T-cell (primary cell): Measurements from ENCODE around the gene FAM187B. TPM values are rescaled to one million over a fixed set of nuclear protein-coding genes. Genes with fewer than 3 reads are reported as not detected.

Source experiments
- ATAC-seq, 4 experiments: fragments of 200-7000 bp in 3 of 4; fragments of 150-1000 bp in 1 of 4; cut with Tn5 transposase; replicated peaks in 1 of 4; 1 replicate in 3 of 4; 2 replicates in 1 of 4; pipeline ENCODE4 v1.10.0; 2021; ENCODE audit warnings: moderate library complexity in 3 of 4, mild to moderate bottlenecking in 2 of 4, moderate number of reproducible peaks in 1 of 4
- CTCF ChIA-PET, 2 donors: fragments of 300-600 bp; sonication (Branson Sonifier 250); formaldehyde crosslinking; loops; one replicate each; lab custom pipeline; 2022; ENCODE audit warnings: antibody characterized with exemption in 2 of 2; lab: Charles Lee
- POLR2A ChIA-PET, 2 donors: fragments of 300-600 bp; sonication (Branson Sonifier 250); formaldehyde crosslinking; loops; one replicate each; lab custom pipeline; 2022; ENCODE audit warnings: antibody characterized with exemption in 2 of 2; lab: Charles Lee
- DNase-seq, 35 experiments: peaks; one replicate each; pipeline versions ENCODE4 v3.0.0 to v3.0.0-alpha.2; 2013 to 2023
- H3K27ac ChIP-seq: one replicate; pipeline ENCODE4 v1.5.1; 2013; ENCODE audit warnings: low read length
- H3K27me3 ChIP-seq, 2 experiments: replicated peaks in 1 of 2; 1 replicate in 1 of 2; 2 replicates in 1 of 2; pipeline versions ENCODE4 v1.6.1 to v1.7.0; 2013; ENCODE audit warnings: low read length in 1 of 2, mixed read lengths in 1 of 2; ENCODE audit not compliant: control insufficient read depth in 2 of 2, insufficient read depth in 2 of 2; ENCODE audit errors: extremely low read depth in 1 of 2
- H3K36me3 ChIP-seq, 2 donors: 1 replicate in 1 of 2; 2 replicates in 1 of 2; pipeline versions ENCODE4 v1.6.1 to v1.7.0; 2013; ENCODE audit warnings: low read length in 1 of 2; ENCODE audit not compliant: control insufficient read depth in 2 of 2, insufficient read depth in 1 of 2; ENCODE audit errors: extremely low read depth in 1 of 2
- H3K4me1 ChIP-seq, 2 experiments: 1 replicate in 1 of 2; 2 replicates in 1 of 2; pipeline versions ENCODE4 v1.6.1 to v1.7.0; 2013; ENCODE audit warnings: low read length in 2 of 2, mixed read lengths in 1 of 2; ENCODE audit not compliant: insufficient read depth in 2 of 2, control insufficient read depth in 1 of 2; ENCODE audit errors: extremely low read depth in 1 of 2
- H3K4me3 ChIP-seq, 2 donors: 1 replicate in 1 of 2; 2 replicates in 1 of 2; pipeline versions ENCODE4 v1.5.1 to v1.7.0; 2013; ENCODE audit warnings: mild to moderate bottlenecking in 2 of 2, low read length in 1 of 2, moderate library complexity in 1 of 2; ENCODE audit not compliant: control insufficient read depth in 1 of 2; ENCODE audit errors: extremely low read depth in 1 of 2
- H3K9me3 ChIP-seq: 2 replicates; pipeline ENCODE4 v1.7.0; 2013
- H3K27ac Mint-ChIP-seq, 2 donors: one replicate each; pipeline ENCODE4 v1.8.0; 2020 to 2021; ENCODE audit warnings: mild to moderate bottlenecking in 2 of 2, mixed read lengths in 2 of 2
- H3K27me3 Mint-ChIP-seq, 2 donors: one replicate each; pipeline ENCODE4 v1.8.0; 2021 to 2022; ENCODE audit warnings: mixed read lengths in 2 of 2
- H3K36me3 Mint-ChIP-seq: one replicate; pipeline ENCODE4 v1.8.0; 2021; ENCODE audit warnings: mixed read lengths
- H3K4me1 Mint-ChIP-seq, 3 donors: one replicate each; pipeline ENCODE4 v1.8.0; 2020 to 2022; ENCODE audit warnings: mixed read lengths in 3 of 3, mild to moderate bottlenecking in 1 of 3
- H3K4me3 Mint-ChIP-seq, 3 donors: one replicate each; pipeline ENCODE4 v1.8.0; 2020 to 2022; ENCODE audit warnings: mild to moderate bottlenecking in 3 of 3, mixed read lengths in 3 of 3, moderate library complexity in 3 of 3
- H3K9me3 Mint-ChIP-seq, 3 donors: one replicate each; pipeline ENCODE4 v1.8.0; 2020 to 2022; ENCODE audit warnings: mixed read lengths in 3 of 3
- WGBS: methylation state at CpG from one replicate; pipeline ENCODE4 v1.1.5; 2013; ENCODE audit warnings: missing lambda C conversion rate; ENCODE audit not compliant: insufficient coverage; 5-methylcytosine and 5-hydroxymethylcytosine counted together
- total RNA-seq, 35 experiments: library from RNA in 6 of 35; stranded (reverse) in 6 of 35; fragments of 120-200 nt in 1 of 35; gene quantifications; one replicate each; pipeline versions ENCODE4 v1.2.1 to v1.2.4 and lab custom pipeline; 2013 to 2026

The FAM187B gene
- total RNA-seq, 5 donors from 2014 or later (not counting 1 experiment from before 2014, with no cell fraction given): not detected

GRCh38 chr19:35272122-35272719, 43.7 kb upstream of the FAM187B start:
- no peak for ATAC-seq
- DNase-seq: peak in 1 of 35 experiments; percentile 26
- Mint-ChIP-seq H3K4me1 (peaks cover 29 to 40% (median 39%) of the 10 kb centered on the region in 3 donors), H3K36me3 (peaks cover 43% of the 10 kb centered on the region), H3K27me3 (no peaks in the 10 kb centered on the region), H3K4me3 (no peak overlapping the region), H3K9me3 (no peaks in the 10 kb centered on the region), H3K27ac (peak overlapping the region; percentile 4 to 8)
- H3K4me3 ChIP-seq: no peak overlapping the region
- H3K27me3 ChIP-seq: no peaks in the 10 kb centered on the region
- POLR2A ChIA-PET: no interaction called here
- H3K4me1 ChIP-seq: peaks cover 0 to 21% of the 10 kb centered on the region in 2 experiments
- H3K9me3 ChIP-seq: no peaks in the 10 kb centered on the region
- peaks cover 13 to 59% of the 10 kb centered on the region in 2 donors for H3K36me3 ChIP-seq
- no peak overlapping the region for H3K27ac ChIP-seq
- CTCF ChIA-PET: no interaction called here
- WGBS: 90% methylated on average over 16 of the region's 16 CpGs

- H3K27ac ChIP-seq: no peak overlapping the region
Observed at GRCh38 chr19:35271546-35271945, 43.0 kb upstream of the FAM187B start.

GRCh38 chr19:35270381-35270811, 41.9 kb upstream of the FAM187B start:
- no peaks in the 10 kb centered on the region for H3K9me3 Mint-ChIP-seq
- ChIA-PET CTCF (interaction anchor here in 1 of 2 donors (0.9 kb wide), 1 partner anchor 12 kb away, joined by 3 read pairs; no protein-coding TSS in a partner anchor), POLR2A (interaction anchor here in 1 of 2 donors (0.7 kb wide), 1 partner anchor 18 kb away, joined by 3 read pairs; no protein-coding TSS in a partner anchor)
- no peaks in the 10 kb centered on the region for H3K9me3 ChIP-seq
- 93% methylated on average over 13 of the region's 16 CpGs for WGBS
- H3K4me1 ChIP-seq: peaks cover 5 to 39% of the 10 kb centered on the region in 2 experiments
- H3K36me3 Mint-ChIP-seq: peaks cover 29% of the 10 kb centered on the region
- H3K4me3 Mint-ChIP-seq: peak overlapping the region; percentile 68 to 70 (median 68)
- no peak overlapping the region for H3K27ac ChIP-seq
- peak overlapping the region; percentile 45 to 74 for H3K27ac Mint-ChIP-seq
- ATAC-seq (no peak), DNase-seq (no peak)
- H3K36me3 ChIP-seq: peaks cover 13 to 47% of the 10 kb centered on the region in 2 donors
- peaks cover 40 to 47% (median 47%) of the 10 kb centered on the region in 3 donors for H3K4me1 Mint-ChIP-seq
- H3K27me3 ChIP-seq: no peaks in the 10 kb centered on the region
- H3K4me3 ChIP-seq: no peak overlapping the region
- H3K27me3 Mint-ChIP-seq: no peaks in the 10 kb centered on the region

More at GRCh38 chr19:35271546-35271945, 43.0 kb upstream of the FAM187B start:
- ATAC-seq: no peak
- H3K4me3 Mint-ChIP-seq: peak overlapping the region in 2 of 3 donors; percentile 31 to 47
- H3K9me3 Mint-ChIP-seq: no peaks in the 10 kb centered on the region
- H3K27me3 Mint-ChIP-seq: no peaks in the 10 kb centered on the region
- Histone ChIP-seq H3K9me3 (no peaks in the 10 kb centered on the region), H3K27me3 (no peaks in the 10 kb centered on the region), H3K36me3 (peaks cover 13 to 53% of the 10 kb centered on the region in 2 donors), H3K4me1 (peaks cover 2 to 28% of the 10 kb centered on the region in 2 experiments), H3K4me3 (no peak overlapping the region)
- 100% methylated on average over 3 of the region's 7 CpGs for whole genome bisulfite sequencing
- H3K36me3 Mint-ChIP-seq: peaks cover 36% of the 10 kb centered on the region
- peak overlapping the region in 1 of 2 donors; percentile 34 for H3K27ac Mint-ChIP-seq
- POLR2A ChIA-PET: no interaction called here
- no peak for DNase-seq
- peaks cover 32 to 40% (median 35%) of the 10 kb centered on the region in 3 donors for H3K4me1 Mint-ChIP-seq
- CTCF ChIA-PET: no interaction called here

GRCh38 chr19:35269438-35270117, 41.0 kb upstream of the FAM187B start:
- H3K27me3 ChIP-seq: no peaks in the 10 kb centered on the region
- peaks cover 47 to 53% (median 47%) of the 10 kb centered on the region in 3 donors for H3K4me1 Mint-ChIP-seq
- H3K4me3 ChIP-seq: peak overlapping the region; percentile 20 to 26
- peak overlapping the region; percentile 68 to 77 (median 70) for H3K4me3 Mint-ChIP-seq
- H3K27ac Mint-ChIP-seq: peak overlapping the region; percentile 44 to 72
- ChIA-PET CTCF (interaction anchor here in 1 of 2 donors (0.6 to 0.9 kb wide), 2 partner anchors 11 to 136 kb away, joined by 3 read pairs; no protein-coding TSS in a partner anchor), POLR2A (no interaction called here)
- H3K9me3 Mint-ChIP-seq: no peaks in the 10 kb centered on the region
- H3K27me3 Mint-ChIP-seq: no peaks in the 10 kb centered on the region
- H3K36me3 Mint-ChIP-seq: peaks cover 30% of the 10 kb centered on the region
- DNase-seq (peak; percentile 47 to 86 (median 66)), ATAC-seq (peak; percentile 51 to 62 (median 56))
- no peak overlapping the region for H3K27ac ChIP-seq
- peaks cover 13 to 44% of the 10 kb centered on the region in 2 donors for H3K36me3 ChIP-seq
- no peaks in the 10 kb centered on the region for H3K9me3 ChIP-seq
- peaks cover 5 to 46% of the 10 kb centered on the region in 2 experiments for H3K4me1 ChIP-seq
- 3% methylated on average over 57 of the region's 66 CpGs for WGBS

GRCh38 chr19:35268536-35269437, 40.2 kb upstream of the FAM187B start, which contains the start of gene USF2:
Gene USF2 (plus strand): TSS chr19:35268962. CDS start chr19:35269102, 140 bp downstream.
- peak; percentile 43 to 57 (median 46) for ATAC-seq
- H3K9me3 ChIP-seq: no peaks in the 10 kb centered on the region
- DNase-seq: peak in 34 of 35 experiments; percentile 40 to 83 (median 59)
- H3K27me3 Mint-ChIP-seq: no peaks in the 10 kb centered on the region
- no peaks in the 10 kb centered on the region for H3K27me3 ChIP-seq
- H3K4me1 Mint-ChIP-seq: peaks cover 46 to 52% (median 47%) of the 10 kb centered on the region in 3 donors
- peak within 1 kb of the TSS; percentile 95 to 99 for H3K27ac Mint-ChIP-seq
- peaks cover 13 to 38% of the 10 kb centered on the region in 2 donors for H3K36me3 ChIP-seq
- no peaks in the 10 kb centered on the region for H3K9me3 Mint-ChIP-seq
- ChIA-PET POLR2A (interaction anchor here in 1 of 2 donors (0.5 to 0.7 kb wide), 4 partner anchors 11 to 1973 kb away, joined by 3 to 5 read pairs (median 4); no protein-coding TSS in a partner anchor), CTCF (interaction anchor here (0.6 kb wide), 2 partner anchors 126 to 137 kb away, joined by 3 to 6 read pairs; partner anchors contain the start of gene FXYD7 (in 1 of the 2))
- peaks cover 5 to 46% of the 10 kb centered on the region in 2 experiments for H3K4me1 ChIP-seq
- peak within 1 kb of the TSS; percentile 67 for H3K4me3 ChIP-seq
- peak within 1 kb of the TSS; percentile 87 to 94 (median 90) for H3K4me3 Mint-ChIP-seq
- 0% methylated on average over 87 of the region's 126 CpGs for WGBS
- peak within 1 kb of the TSS; percentile 70 for H3K27ac ChIP-seq
- peaks cover 27% of the 10 kb centered on the region for H3K36me3 Mint-ChIP-seq
